B cell (primary cell): ENCODE measurements around the gene PPP1R27. TPM values are rescaled to one million over a fixed set of nuclear protein-coding genes. Genes with fewer than 3 reads are reported as not detected.

Experiments used
- ATAC-seq: fragments of 200-7000 bp; cut with Tn5 transposase; one replicate; pipeline ENCODE4 v1.10.0; 2021; ENCODE audit warnings: low read depth, mild to moderate bottlenecking, moderate number of reproducible peaks, moderate library complexity
- CTCF ChIA-PET: fragments of 350-600 bp; sonication (Branson Sonifier 250); formaldehyde crosslinking; loops from one replicate; lab custom pipeline; 2021; ENCODE audit warnings: antibody characterized with exemption, inconsistent platforms; lab: Charles Lee
- POLR2A ChIA-PET: fragments of 350-600 bp; sonication (Branson Sonifier 250); formaldehyde crosslinking; loops from one replicate; lab custom pipeline; 2021; ENCODE audit warnings: antibody characterized with exemption; lab: Charles Lee
- DNase-seq: peaks from one replicate; pipeline ENCODE4 v3.0.0; 2013
- H2AFZ ChIP-seq: 2 replicates; pipeline ENCODE4 v1.6.1; 2012; ENCODE audit warnings: mild to moderate bottlenecking, low read depth, low read length; ENCODE audit not compliant: insufficient read depth, poor library complexity, severe bottlenecking
- H3K27ac ChIP-seq, 2 donors: 1 replicate in 1 of 2; 2 replicates in 1 of 2; pipeline ENCODE4 v1.5.1; 2012 to 2013; ENCODE audit warnings: low read length in 2 of 2, mild to moderate bottlenecking in 2 of 2, moderate library complexity in 1 of 2
- H3K27me3 ChIP-seq, 4 experiments: fragments of 200-600 bp in 1 of 4; sonication (generic) in 1 of 4; replicated peaks in 1 of 4; 1 replicate in 2 of 4; 2 replicates in 2 of 4; pipeline versions ENCODE4 v1.6.1 to v1.7.0; 2013 to 2016; ENCODE audit warnings: low read length in 3 of 4, mild to moderate bottlenecking in 2 of 4, mixed read lengths in 1 of 4, moderate library complexity in 1 of 4; ENCODE audit not compliant: insufficient read depth in 4 of 4, control insufficient read depth in 3 of 4; ENCODE audit errors: control extremely low read depth in 1 of 4
- H3K36me3 ChIP-seq, 2 experiments: replicated peaks in 1 of 2; 1 replicate in 1 of 2; 2 replicates in 1 of 2; pipeline versions ENCODE4 v1.6.1 to v1.7.1; 2013; ENCODE audit warnings: low read length in 1 of 2; ENCODE audit not compliant: insufficient read depth in 2 of 2, control insufficient read depth in 1 of 2; ENCODE audit errors: control extremely low read depth in 1 of 2, extremely low read depth in 1 of 2
- H3K4me1 ChIP-seq, 2 donors: fragments of 200-600 bp in 1 of 2; sonication (generic) in 1 of 2; 1 replicate in 1 of 2; 2 replicates in 1 of 2; pipeline versions ENCODE4 v1.5.1 to v1.6.1; 2013 to 2017; ENCODE audit warnings: low read length in 2 of 2; ENCODE audit not compliant: control insufficient read depth in 2 of 2, insufficient read depth in 2 of 2
- H3K4me2 ChIP-seq: replicated peaks from 2 replicates; pipeline ENCODE3; 2012; ENCODE audit warnings: mild to moderate bottlenecking, low read depth, low read length; ENCODE audit not compliant: poor library complexity, severe bottlenecking
- H3K4me3 ChIP-seq, 5 experiments: fragments of 200-600 bp in 1 of 5; sonication (generic) in 1 of 5; 1 replicate in 3 of 5; 2 replicates in 2 of 5; pipeline versions ENCODE4 v1.5.1 to v1.7.0; 2011 to 2016; ENCODE audit warnings: low read length in 4 of 5, mild to moderate bottlenecking in 4 of 5, low read depth in 2 of 5, control low read depth in 1 of 5, moderate library complexity in 1 of 5; ENCODE audit not compliant: insufficient read depth in 1 of 5; ENCODE audit errors: control extremely low read depth in 1 of 5, extremely low read depth in 1 of 5
- H3K79me2 ChIP-seq: fragments of 200-600 bp; sonication (generic); one replicate; pipeline ENCODE4 v1.6.0; 2016; ENCODE audit warnings: low read length; ENCODE audit not compliant: control insufficient read depth, insufficient read depth
- H3K9ac ChIP-seq: fragments of 200-600 bp; sonication (generic); 2 replicates; pipeline ENCODE4 v1.6.1; 2017; ENCODE audit warnings: mild to moderate bottlenecking, low read length, moderate library complexity
- H3K9me3 ChIP-seq, 3 donors: one replicate each; pipeline versions ENCODE4 v1.6.1 to v1.7.1; 2013; ENCODE audit warnings: low read length in 2 of 3; ENCODE audit not compliant: control insufficient read depth in 2 of 3, insufficient read depth in 1 of 3; ENCODE audit errors: control extremely low read depth in 1 of 3
- H4K20me1 ChIP-seq: 2 replicates; pipeline ENCODE4 v1.6.0; 2012; ENCODE audit warnings: mild to moderate bottlenecking, low read length; ENCODE audit not compliant: insufficient read depth, control insufficient read depth, poor library complexity, severe bottlenecking
- H3K27ac Mint-ChIP-seq: one replicate; pipeline ENCODE4 v1.8.0; 2021; ENCODE audit warnings: mixed read lengths
- H3K27me3 Mint-ChIP-seq: one replicate; pipeline ENCODE4 v1.8.0; 2021; ENCODE audit warnings: mixed read lengths
- H3K4me1 Mint-ChIP-seq: one replicate; pipeline ENCODE4 v1.8.0; 2021; ENCODE audit warnings: mixed read lengths
- H3K4me3 Mint-ChIP-seq: one replicate; pipeline ENCODE4 v1.8.0; 2021; ENCODE audit warnings: mixed read lengths
- H3K9me3 Mint-ChIP-seq: one replicate; pipeline ENCODE4 v1.8.0; 2022; ENCODE audit warnings: mixed read lengths; ENCODE audit not compliant: insufficient read depth
- EZH2 ChIP-seq: IDR thresholded peaks from 2 replicates; pipeline ENCODE4 v1.6.1; 2012; ENCODE audit warnings: borderline replicate concordance, low read depth, mild to moderate bottlenecking, moderate library complexity, low read length; ENCODE audit not compliant: insufficient read depth, poor library complexity, severe bottlenecking
- WGBS: methylation state at CpG from one replicate; pipeline ENCODE4 v1.1.5; 2013; ENCODE audit warnings: missing lambda C conversion rate; ENCODE audit not compliant: insufficient coverage; 5-methylcytosine and 5-hydroxymethylcytosine counted together
- intact Hi-C: fragments of 100-400 bp; cut with micrococcal nuclease; formaldehyde crosslinking; loops from one replicate; pipeline ENCODE4 v1.10.0; 2022
- polyA plus RNA-seq: library from polyadenylated mRNA; depleted of rRNA; stranded (reverse); fragments of >200 nt; gene quantifications from 2 replicates; pipeline ENCODE4 v1.2.3, GENCODE V29; 2012
- total RNA-seq, 2 donors: library from RNA; stranded (reverse); fragments of 120-200 nt in 1 of 2; gene quantifications; 1 replicate in 1 of 2; 2 replicates in 1 of 2; pipeline versions ENCODE4 v1.2.3 to v1.2.4, GENCODE V29; 2013 to 2022
- TF ChIP-seq, protein P1 (sequence below): fragments of 200-600 bp; IDR thresholded peaks from one replicate; pipeline ENCODE4 v1.8.0; 2022; ENCODE audit warnings: antibody characterized with exemption, mild to moderate bottlenecking

The PPP1R27 gene
- total and polyA plus RNA-seq, 2 donors (not counting 1 experiment from before 2014, with no cell fraction given) = not detected

DNA sequence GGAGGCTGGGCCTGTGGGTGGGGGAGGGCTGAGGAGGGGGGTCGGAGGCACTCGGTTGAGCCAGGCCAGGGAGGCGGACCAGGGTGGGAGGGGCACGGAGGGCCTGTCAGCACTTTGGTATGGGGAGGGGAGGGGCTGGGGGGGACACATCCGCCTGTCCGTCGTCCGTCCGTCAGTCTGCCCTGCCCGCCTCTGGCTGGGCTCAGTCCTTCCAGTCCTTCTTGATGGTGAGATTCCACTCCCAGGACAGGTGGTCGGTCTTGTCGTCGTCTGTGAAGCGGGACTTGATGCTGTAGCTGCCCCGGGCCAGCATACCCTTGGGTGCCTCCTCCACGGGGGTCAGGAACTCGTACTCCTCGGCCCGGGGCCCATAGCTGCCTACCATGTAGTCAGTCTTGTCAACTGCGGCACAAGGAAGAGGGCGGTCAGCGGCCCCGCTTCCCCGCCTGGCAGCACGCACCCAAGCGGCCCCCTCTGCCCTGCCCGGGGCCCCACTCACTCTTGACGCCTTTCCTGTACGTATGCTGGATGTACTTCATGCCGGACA is 33.9 kb upstream of the PPP1R27 start:
- Histone ChIP-seq H3K4me3 (no peak overlapping the region), H2AFZ (no peak overlapping the region), H3K27ac (peak overlapping the region in 1 of 2 donors; percentile 91), H3K79me2 (peaks cover 59% of the 10 kb centered on the region), H3K4me1 (peaks cover 22 to 39% of the 10 kb centered on the region in 2 donors), H3K9me3 (no peaks in the 10 kb centered on the region), H3K4me2 (peak overlapping the region; percentile 98), H3K9ac (no peak overlapping the region), H4K20me1 (peaks cover 58% of the 10 kb centered on the region), H3K27me3 (no peaks in the 10 kb centered on the region), H3K36me3 (peaks cover 1 to 27% of the 10 kb centered on the region in 2 experiments)
- DNase-seq = peak; percentile 46
- Mint-ChIP-seq H3K4me3 (no peak overlapping the region), H3K9me3 (no peaks in the 10 kb centered on the region), H3K27me3 (no peaks in the 10 kb centered on the region), H3K27ac (no peak overlapping the region), H3K4me1 (peaks cover 31% of the 10 kb centered on the region)
- TF ChIP-seq EZH2 = no peak
- TF ChIP-seq, protein P1, sequence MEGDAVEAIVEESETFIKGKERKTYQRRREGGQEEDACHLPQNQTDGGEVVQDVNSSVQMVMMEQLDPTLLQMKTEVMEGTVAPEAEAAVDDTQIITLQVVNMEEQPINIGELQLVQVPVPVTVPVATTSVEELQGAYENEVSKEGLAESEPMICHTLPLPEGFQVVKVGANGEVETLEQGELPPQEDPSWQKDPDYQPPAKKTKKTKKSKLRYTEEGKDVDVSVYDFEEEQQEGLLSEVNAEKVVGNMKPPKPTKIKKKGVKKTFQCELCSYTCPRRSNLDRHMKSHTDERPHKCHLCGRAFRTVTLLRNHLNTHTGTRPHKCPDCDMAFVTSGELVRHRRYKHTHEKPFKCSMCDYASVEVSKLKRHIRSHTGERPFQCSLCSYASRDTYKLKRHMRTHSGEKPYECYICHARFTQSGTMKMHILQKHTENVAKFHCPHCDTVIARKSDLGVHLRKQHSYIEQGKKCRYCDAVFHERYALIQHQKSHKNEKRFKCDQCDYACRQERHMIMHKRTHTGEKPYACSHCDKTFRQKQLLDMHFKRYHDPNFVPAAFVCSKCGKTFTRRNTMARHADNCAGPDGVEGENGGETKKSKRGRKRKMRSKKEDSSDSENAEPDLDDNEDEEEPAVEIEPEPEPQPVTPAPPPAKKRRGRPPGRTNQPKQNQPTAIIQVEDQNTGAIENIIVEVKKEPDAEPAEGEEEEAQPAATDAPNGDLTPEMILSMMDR = no peak
- ChIA-PET POLR2A (interaction anchor here (1.1 to 2.5 kb wide), 2 partner anchors 8 to 15 kb away, joined by 9 to 15 read pairs; partner anchors contain the start of gene P4HB), CTCF (interaction anchor here (1.1 to 1.5 kb wide), 3 partner anchors 30 to 577 kb away, joined by 3 read pairs; no protein-coding TSS in a partner anchor)
- no peak for ATAC-seq
- intact Hi-C loops = loop anchor here (10.0 kb wide), 1 partner anchor 426 kb away; no protein-coding TSS in a partner anchor
- WGBS = 89% methylated on average over 29 of the region's 30 CpGs

DNA sequence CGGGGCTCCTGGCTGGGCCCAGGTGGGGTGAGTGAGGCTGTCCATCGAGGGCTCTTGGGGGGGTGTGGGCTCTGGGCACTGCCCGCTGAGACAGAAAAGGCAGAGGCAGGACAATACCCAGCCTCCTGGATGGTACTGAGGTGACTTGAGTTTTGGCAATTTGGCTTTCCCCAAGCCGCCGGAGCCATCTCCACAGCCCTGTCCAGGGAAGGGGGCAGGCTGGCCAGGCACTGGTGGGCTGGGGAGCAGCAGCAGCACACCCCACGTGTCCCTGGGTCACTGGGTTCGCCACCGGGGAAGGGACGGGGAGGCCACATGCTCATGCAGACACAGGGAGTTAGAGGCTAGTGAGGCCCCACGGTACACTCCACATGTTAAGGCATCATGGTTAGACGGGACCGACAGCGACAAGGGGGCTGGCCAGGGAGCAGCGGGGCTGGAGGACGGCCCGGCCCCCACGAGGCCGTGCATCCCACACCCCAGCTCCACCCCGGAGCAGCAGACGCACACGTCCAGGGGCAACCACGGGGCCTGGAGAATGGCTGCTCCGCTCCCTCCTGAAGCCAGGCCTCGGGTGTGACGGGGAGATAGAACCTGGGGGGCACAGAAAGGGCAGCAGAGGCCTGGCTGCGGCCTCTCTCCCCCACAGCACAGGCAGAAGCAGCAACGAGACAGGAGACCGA is 33.3 kb upstream of the PPP1R27 start:
- Histone ChIP-seq H3K4me1 (peaks cover 22 to 36% of the 10 kb centered on the region in 2 donors), H2AFZ (no peak overlapping the region), H4K20me1 (peaks cover 63% of the 10 kb centered on the region), H3K9me3 (no peaks in the 10 kb centered on the region), H3K36me3 (peaks cover 1 to 27% of the 10 kb centered on the region in 2 experiments), H3K4me2 (no peak overlapping the region), H3K27me3 (no peaks in the 10 kb centered on the region), H3K79me2 (peaks cover 64% of the 10 kb centered on the region), H3K27ac (no peak overlapping the region), H3K9ac (no peak overlapping the region), H3K4me3 (no peak overlapping the region)
- POLR2A ChIA-PET = no interaction called here
- Mint-ChIP-seq H3K9me3 (no peaks in the 10 kb centered on the region), H3K27me3 (no peaks in the 10 kb centered on the region), H3K4me1 (peaks cover 35% of the 10 kb centered on the region), H3K4me3 (peak overlapping the region; percentile 29), H3K27ac (peak overlapping the region; percentile 78)
- ATAC-seq (no peak), DNase-seq (peak; percentile 45)
- TF ChIP-seq, protein P1 = no peak
- TF ChIP-seq EZH2 = no peak
- WGBS = 90% methylated on average over 26 of the region's 28 CpGs
- CTCF ChIA-PET = interaction anchor here (1.4 kb wide), 1 partner anchor 30 kb away, joined by 3 read pairs; no protein-coding TSS in a partner anchor
- intact Hi-C loops = loop anchor here (10.0 kb wide), 1 partner anchor 427 kb away; no protein-coding TSS in a partner anchor
